ENCODE results near the gene DUSP3. TPM values are rescaled to one million over a fixed set of nuclear protein-coding genes. Genes with fewer than 3 reads are reported as not detected.

DUSP3 gene
- total and polyA plus RNA-seq, 2 of the 13 experiments (the other 11 are each of a cell fraction or from before 2014, with no cell fraction given): 60.0 to 71.5 TPM

- TF ChIP-seq ZNF460 (CRISPR knock-in tag; IDR thresholded peaks at IDR 0.05; ENCODE audit: borderline replicate concordance) (no peak), TBX2 (CRISPR knock-in tag; IDR thresholded peaks at IDR 0.05; ENCODE audit: borderline replicate concordance) (no peak), FOXP4 (CRISPR knock-in tag; IDR thresholded peaks at IDR 0.05) (no peak), SKI (IDR thresholded peaks at IDR 0.05; ENCODE audit: partially characterized antibody) (no peak), ZSCAN12 (CRISPR knock-in tag; IDR thresholded peaks at IDR 0.05) (no peak), FOXK1 (CRISPR knock-in tag; IDR thresholded peaks at IDR 0.05; ENCODE audit: borderline replicate concordance, low read depth) (0 out of 2 replicates have a peak, but pooled peaks have one; percentile 37), ZNF782 (CRISPR knock-in tag; IDR thresholded peaks at IDR 0.05; ENCODE audit: borderline replicate concordance) (no peak), ATF7-NPFF (CRISPR knock-in tag; IDR thresholded peaks at IDR 0.05; ENCODE audit: low read depth) (no peak), MAFK (conservative IDR thresholded peaks at IDR 0.05 in 1 of 2, IDR thresholded peaks at IDR 0.05 in 1 of 2; ENCODE audit: low read length in 2 of 2) (no peak), SRF (IDR thresholded peaks at IDR 0.05; ENCODE audit: low read depth, low read length) (peak; percentile 90), KLF12 (CRISPR knock-in tag; IDR thresholded peaks at IDR 0.05; ENCODE audit: borderline replicate concordance) (peak; percentile 78; the same call in 1 of the 2 replicates), AKAP8 (CRISPR knock-in tag; IDR thresholded peaks at IDR 0.05) (no peak), BCL6 (CRISPR knock-in tag; IDR thresholded peaks at IDR 0.05) (no peak), RFX3 (CRISPR knock-in tag; IDR thresholded peaks at IDR 0.05) (no peak), ZNF136 (CRISPR knock-in tag; IDR thresholded peaks at IDR 0.05; ENCODE audit: low read depth) (no peak)
These were observed 12.8 kb upstream of the DUSP3 start (continued) for GRCh38 chr17:43791589-43791988.
